ENCODE results near the gene GPC5.
"Not testable (repeated sequence)": the region's sequence is repeated elsewhere in the genome, so short reads cannot be mapped to it uniquely, and the experiment has no call there.

The GPC5 gene

GRCh38 chr13:92461831-92462230 is 1063.4 kb downstream of the GPC5 start:
- no peak for DNase-seq (ENCODE audit: low spot score)

- DNase-seq (ENCODE audit: low spot score) = no peak
Measured at GRCh38 chr13:92463134-92463533, 1064.7 kb downstream of the GPC5 start.

- no peak for DNase-seq (ENCODE audit: low spot score)
Measured at GRCh38 chr13:92473765-92474475, 1075.5 kb downstream of the GPC5 start.

- no peak for DNase-seq (ENCODE audit: low spot score)
Measured at GRCh38 chr13:92480387-92480786, 1082.0 kb downstream of the GPC5 start.

GRCh38 chr13:92482790-92483189 is 1084.4 kb downstream of the GPC5 start:
- DNase-seq (ENCODE audit: low spot score) = not testable (repeated sequence)

- DNase-seq (ENCODE audit: low spot score) = no peak
Measured at GRCh38 chr13:92483894-92484293, 1085.5 kb downstream of the GPC5 start.

GRCh38 chr13:92487238-92487637 is 1088.8 kb downstream of the GPC5 start:
- DNase-seq (ENCODE audit: low spot score) = no peak

- DNase-seq (ENCODE audit: low spot score) = no peak
Measured at GRCh38 chr13:92488249-92488852, 1089.9 kb downstream of the GPC5 start.

- DNase-seq (ENCODE audit: low spot score) = no peak
Measured at GRCh38 chr13:92491839-92492238, 1093.4 kb downstream of the GPC5 start.

- DNase-seq (ENCODE audit: low spot score) = no peak
Measured at GRCh38 chr13:92494915-92495314, 1096.5 kb downstream of the GPC5 start.

GRCh38 chr13:92500192-92500591 is 1101.8 kb downstream of the GPC5 start:
- no peak for DNase-seq (ENCODE audit: low spot score)

- no peak for DNase-seq (ENCODE audit: low spot score)
Measured at GRCh38 chr13:92510416-92510815, 1112.0 kb downstream of the GPC5 start.

- DNase-seq (ENCODE audit: low spot score) = no peak
Measured at GRCh38 chr13:92512852-92513251, 1114.4 kb downstream of the GPC5 start.

GRCh38 chr13:92513672-92514071 is 1115.3 kb downstream of the GPC5 start:
- DNase-seq (ENCODE audit: low spot score) = no peak

GRCh38 chr13:92514420-92515125 is 1116.2 kb downstream of the GPC5 start:
- no peak for DNase-seq (ENCODE audit: low spot score)

- DNase-seq (ENCODE audit: low spot score) = not testable (repeated sequence)
Measured at GRCh38 chr13:92516878-92517277, 1118.5 kb downstream of the GPC5 start.

GRCh38 chr13:92518622-92519021 is 1120.2 kb downstream of the GPC5 start:
- DNase-seq (ENCODE audit: low spot score) = not testable (repeated sequence)

- no peak for DNase-seq (ENCODE audit: low spot score)
Measured at GRCh38 chr13:92530364-92530763, 1131.9 kb downstream of the GPC5 start.

GRCh38 chr13:92535222-92536006 is 1137.0 kb downstream of the GPC5 start:
- no peak for DNase-seq (ENCODE audit: low spot score)

GRCh38 chr13:92537471-92537870 is 1139.0 kb downstream of the GPC5 start:
- no peak for DNase-seq (ENCODE audit: low spot score)

GRCh38 chr13:92538164-92538563 is 1139.7 kb downstream of the GPC5 start:
- no peak for DNase-seq (ENCODE audit: low spot score)

- DNase-seq (ENCODE audit: low spot score) = not testable (repeated sequence)
Measured at GRCh38 chr13:92539148-92539547, 1140.7 kb downstream of the GPC5 start.

Data from globus pallidus (tissue), 1 donor.